HEK293 (cell line): Measurements from ENCODE around the gene ANKRD44.

Experiments
- AEBP2 ChIP-seq: fragments of 450-650 bp; formaldehyde crosslinking; IDR thresholded peaks from 2 replicates; pipeline ENCODE4 v1.5.1; 2016; ENCODE audit warnings: missing biosample characterization, missing genetic modification characterization, borderline replicate concordance
- BCL11B ChIP-seq: fragments of 450-650 bp; formaldehyde crosslinking; IDR thresholded peaks from 2 replicates; pipeline ENCODE4 v1.5.1; 2016; ENCODE audit warnings: low read depth, missing biosample characterization, missing genetic modification characterization
- YY1 ChIP-seq: fragments of 450-650 bp; formaldehyde crosslinking; IDR thresholded peaks from 2 replicates; pipeline ENCODE4 v1.5.1; 2018; ENCODE audit warnings: missing biosample characterization, missing genetic modification characterization
- ZNF274 ChIP-seq, 2 experiments: fragments of 200-500 bp in 1 of 2; fragments of 450-650 bp in 1 of 2; sonication (Bioruptor generic) in 1 of 2; formaldehyde crosslinking in 1 of 2; IDR thresholded peaks; 2 replicates each; pipeline versions ENCODE4 v1.5.1 to v1.6.1; 2014 to 2016; ENCODE audit warnings: borderline replicate concordance in 1 of 2, inconsistent platforms in 1 of 2, low read length in 1 of 2, missing biosample characterization in 1 of 2, missing genetic modification characterization in 1 of 2
- ZSCAN16 ChIP-seq: fragments of 450-650 bp; formaldehyde crosslinking; IDR thresholded peaks from 2 replicates; pipeline ENCODE4 v1.5.1; 2016; ENCODE audit warnings: missing biosample characterization, missing genetic modification characterization
- TF ChIP-seq, protein P1 (sequence below): fragments of 450-650 bp; formaldehyde crosslinking; IDR thresholded peaks from 2 replicates; pipeline ENCODE4 v1.5.1; 2016; ENCODE audit warnings: missing biosample characterization, missing genetic modification characterization

- TF ChIP-seq YY1 (tag by site-specific recombination) (no peak), ZNF274 (IDR thresholded peaks at IDR 0.05; ENCODE audit: low read length) (no peak), ZNF274 (tag by site-specific recombination; IDR thresholded peaks at IDR 0.05; ENCODE audit: borderline replicate concordance) (no peak), AEBP2 (tag by site-specific recombination) (no peak), ZSCAN16 (tag by site-specific recombination) (no peak), BCL11B (tag by site-specific recombination) (no peak)
- TF ChIP-seq, protein P1, sequence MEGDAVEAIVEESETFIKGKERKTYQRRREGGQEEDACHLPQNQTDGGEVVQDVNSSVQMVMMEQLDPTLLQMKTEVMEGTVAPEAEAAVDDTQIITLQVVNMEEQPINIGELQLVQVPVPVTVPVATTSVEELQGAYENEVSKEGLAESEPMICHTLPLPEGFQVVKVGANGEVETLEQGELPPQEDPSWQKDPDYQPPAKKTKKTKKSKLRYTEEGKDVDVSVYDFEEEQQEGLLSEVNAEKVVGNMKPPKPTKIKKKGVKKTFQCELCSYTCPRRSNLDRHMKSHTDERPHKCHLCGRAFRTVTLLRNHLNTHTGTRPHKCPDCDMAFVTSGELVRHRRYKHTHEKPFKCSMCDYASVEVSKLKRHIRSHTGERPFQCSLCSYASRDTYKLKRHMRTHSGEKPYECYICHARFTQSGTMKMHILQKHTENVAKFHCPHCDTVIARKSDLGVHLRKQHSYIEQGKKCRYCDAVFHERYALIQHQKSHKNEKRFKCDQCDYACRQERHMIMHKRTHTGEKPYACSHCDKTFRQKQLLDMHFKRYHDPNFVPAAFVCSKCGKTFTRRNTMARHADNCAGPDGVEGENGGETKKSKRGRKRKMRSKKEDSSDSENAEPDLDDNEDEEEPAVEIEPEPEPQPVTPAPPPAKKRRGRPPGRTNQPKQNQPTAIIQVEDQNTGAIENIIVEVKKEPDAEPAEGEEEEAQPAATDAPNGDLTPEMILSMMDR: no peak
Observed at GRCh38 chr2:197332641-197333040, 22.1 kb upstream of the ANKRD44 start.
